GM18861 (cell line): ENCODE data around the gene TTLL3.
"Not testable (repeated sequence)": the region's sequence is repeated elsewhere in the genome, so short reads cannot be mapped to it uniquely, and the experiment has no call there.

Source experiments
- ATAC-seq: cut with Tn5 transposase; IDR thresholded peaks from one replicate; pipeline ENCODE4 v1.9.1; 2021; ENCODE audit not compliant: unreplicated experiment

TTLL3 gene

GRCh38 chr3:9809615-9810432 is at the start of gene TTLL3:
Gene TTLL3 (plus strand): TSS chr3:9810262. CDS start chr3:9810662, 400 bp downstream.
- ATAC-seq, result peak; percentile 31

- no peak for ATAC-seq
Measured at GRCh38 chr3:9760779-9761505, 49.1 kb upstream of the TTLL3 start.

- ATAC-seq, result no peak
Measured at GRCh38 chr3:9761919-9762318, 48.1 kb upstream of the TTLL3 start.

- ATAC-seq, result no peak
Measured at GRCh38 chr3:9762871-9763270, 47.2 kb upstream of the TTLL3 start.

- no peak for ATAC-seq
Measured at GRCh38 chr3:9765865-9766264, 44.2 kb upstream of the TTLL3 start.

GRCh38 chr3:9767418-9767817 is 42.6 kb upstream of the TTLL3 start:
- no peak for ATAC-seq

- ATAC-seq, result no peak
Measured at GRCh38 chr3:9768141-9768775, 41.8 kb upstream of the TTLL3 start.

- no peak for ATAC-seq
Measured at GRCh38 chr3:9769012-9769411, 41.0 kb upstream of the TTLL3 start.

- no peak for ATAC-seq
Measured at GRCh38 chr3:9769426-9770275, 40.4 kb upstream of the TTLL3 start, which contains the start of gene CAMK1. Gene CAMK1 (minus strand): TSS chr3:9769947. CDS start chr3:9767749, 2,198 bp downstream.

- ATAC-seq, result no peak
Measured at GRCh38 chr3:9770276-9770812, 39.7 kb upstream of the TTLL3 start.

GRCh38 chr3:9771007-9771406 is 39.1 kb upstream of the TTLL3 start:
- not testable (repeated sequence) for ATAC-seq

GRCh38 chr3:9776896-9777693 is 33.0 kb upstream of the TTLL3 start:
- ATAC-seq, result no peak

- ATAC-seq, result no peak
Measured at GRCh38 chr3:9777694-9778021, 32.4 kb upstream of the TTLL3 start.

GRCh38 chr3:9778143-9779074 is 31.7 kb upstream of the TTLL3 start:
- no peak for ATAC-seq

- no peak for ATAC-seq
Measured at GRCh38 chr3:9779075-9779593, 30.9 kb upstream of the TTLL3 start.

- peak; percentile 69 for ATAC-seq
Measured at GRCh38 chr3:9779721-9780457, 30.2 kb upstream of the TTLL3 start.

GRCh38 chr3:9780458-9780812 is 29.6 kb upstream of the TTLL3 start:
- ATAC-seq, result no peak

GRCh38 chr3:9780910-9781309 is 29.2 kb upstream of the TTLL3 start:
- ATAC-seq, result no peak
